ENCODE measurements around the gene USP3. TPM values are rescaled to one million over a fixed set of nuclear protein-coding genes. Genes with fewer than 3 reads are reported as not detected.

Gene USP3
- total and polyA plus RNA-seq, 2 of the 4 experiments (the other 2 are of a cell fraction) = 17.3 to 52.3 TPM

DNA sequence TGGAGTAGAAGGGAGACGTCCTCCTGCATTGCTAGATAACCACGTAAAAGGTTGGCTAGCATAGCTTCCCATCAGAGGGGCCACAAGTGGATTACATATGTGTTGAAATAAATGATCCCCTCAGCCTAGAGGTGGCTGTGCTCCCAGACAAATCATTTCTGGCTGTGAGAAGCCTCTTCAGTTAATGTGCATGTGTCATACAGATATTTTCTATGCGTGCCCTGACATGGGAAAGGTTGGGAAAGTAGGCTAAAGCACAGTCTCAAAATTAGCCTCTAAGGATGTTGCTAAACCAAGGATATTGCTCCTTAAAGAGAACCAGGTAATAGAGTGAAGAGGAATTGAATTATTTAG, 17.8 kb downstream of the USP3 start:
- Histone ChIP-seq H4K5ac (ENCODE audit: low read depth, low read length) (no peak overlapping the region), H3K4me3 (ENCODE audit: insufficient read depth, low read depth, low read length) (no peak overlapping the region), H2AK9ac (replicated peaks; ENCODE audit: low read depth, low read length, poor library complexity) (no peak overlapping the region), H3K4me2 (ENCODE audit: low read depth, low read length) (no peak overlapping the region), H3K27me3 (ENCODE audit: control insufficient read depth, insufficient read depth, low read length) (no peaks in the 10 kb centered on the region), H2AK5ac (ENCODE audit: low read depth, low read length) (peak overlapping the region; percentile 50; the same call in 1 of the 2 replicates), H3K9ac (ENCODE audit: low read depth, low read length) (no peak overlapping the region), H2AFZ (replicated peaks; ENCODE audit: low read length, poor library complexity) (no peak overlapping the region), H2BK15ac (ENCODE audit: low read depth, low read length) (no peak overlapping the region), H3K9me1 (ENCODE audit: insufficient read depth, low read length) (peaks cover 25% of the 10 kb centered on the region), H3K4ac (ENCODE audit: low read depth, low read length) (no peak overlapping the region), H4K91ac (ENCODE audit: insufficient read depth, low read depth, low read length) (no peak overlapping the region), H2BK5ac (ENCODE audit: low read depth, low read length, poor library complexity, severe bottlenecking) (no peak overlapping the region), H3K36me3 (ENCODE audit: control insufficient read depth, insufficient read depth, low read length) (no peaks in the 10 kb centered on the region), H3K18ac (ENCODE audit: low read depth, low read length) (no peak overlapping the region), H2BK20ac (ENCODE audit: low read depth, low read length) (no peak overlapping the region), H3K27ac (ENCODE audit: insufficient read depth, low read length) (no peak overlapping the region), H4K20me1 (ENCODE audit: insufficient read depth, low read length) (peaks cover 72% of the 10 kb centered on the region), H3K9me3 (ENCODE audit: control insufficient read depth, insufficient read depth, low read length) (no peaks in the 10 kb centered on the region), H3K56ac (ENCODE audit: extremely low read depth, insufficient read depth, low read length) (no peak overlapping the region), H3K23ac (ENCODE audit: low read depth, low read length) (no peak overlapping the region), H3K4me1 (ENCODE audit: control insufficient read depth, insufficient read depth, low read length) (peaks cover 22% of the 10 kb centered on the region), H3K79me1 (ENCODE audit: low read depth in 1 of 2, low read length in 2 of 2) (peaks cover 28 to 84% of the 10 kb centered on the region in 2 experiments), H2BK120ac (ENCODE audit: low read depth, low read length) (no peak overlapping the region), H4K8ac (ENCODE audit: low read depth in 2 of 2, low read length in 2 of 2) (no peak overlapping the region), H3K14ac (replicated peaks; ENCODE audit: low read depth, low read length) (0 out of 2 replicates have a peak overlapping the region, but pooled peaks have one; percentile 14)
- dilution Hi-C loops (cut with HindIII; ENCODE audit: low sequenced_read_pairs, unreplicated experiment) (no loop called here), in situ Hi-C loops (cut with MboI; ENCODE audit: low sequenced_read_pairs) (no loop called here), intact Hi-C loops (cut with micrococcal nuclease) (no loop called here)
- ATAC-seq (ENCODE audit: low read depth) (no peak), DNase-seq (no peak)
- no peak for TF ChIP-seq CHD1 (IDR thresholded peaks at IDR 0.05; ENCODE audit: low read depth, low read length)
- CTCF ChIA-PET = interaction anchor here (0.6 kb wide), 1 partner anchor 367 kb away, joined by 3 read pairs; no protein-coding TSS in a partner anchor
- POLR2A ChIA-PET (ENCODE audit: unreplicated experiment) = no interaction called here
- WGBS, 2 experiments (ENCODE audit: extremely low coverage in 2 of 2, insufficient read length in 1 of 2) = 60% methylated on average over 1 of the region's 3 CpGs; no CpG with 5 or more reads in 1 of the 2 experiments
- no TSS peak for BruUV-seq (replicated peaks)
